ENCODE results near the gene ARAP1. TPM values are rescaled to one million over a fixed set of nuclear protein-coding genes. Genes with fewer than 3 reads are reported as not detected.
"Not testable (repeated sequence)": the region's sequence is repeated elsewhere in the genome, so short reads cannot be mapped to it uniquely, and the experiment has no call there.

ARAP1 gene
- total RNA-seq, 2 donors from 2014 or later: 95.2 to 109 TPM

- H3K9me3 ChIP-seq: no peaks in the 10 kb centered on the region
- no peak for DNase-seq (ENCODE audit: low spot score)
- H3K36me3 ChIP-seq: no peaks in the 10 kb centered on the region
- no peaks in the 10 kb centered on the region for H3K27me3 ChIP-seq (replicated peaks; ENCODE audit: insufficient read depth)
- WGBS: 58% methylated on average over 2 of the region's 2 CpGs
- no peak for TF ChIP-seq POLR2AphosphoS5 (IDR thresholded peaks at IDR 0.05)
- no peak for TF ChIP-seq CTCF (IDR thresholded peaks at IDR 0.05)
- no peaks in the 10 kb centered on the region for H3K4me1 ChIP-seq (replicated peaks)
- intact Hi-C loops (cut with DNase I): loop anchor here (1.0 kb wide), 1 partner anchor 68 kb away; no protein-coding TSS in a partner anchor
- H3K4me3 ChIP-seq: no peak overlapping the region
- H3K27ac ChIP-seq: peak overlapping the region; percentile 92 to 95
Measured at GRCh38 chr11:72793076-72793424, 40.8 kb upstream of the ARAP1 start.

- WGBS: 97% methylated on average over 3 of the region's 3 CpGs
- TF ChIP-seq POLR2AphosphoS5 (IDR thresholded peaks at IDR 0.05): no peak
- TF ChIP-seq POLR2A (IDR thresholded peaks at IDR 0.05): no peak
- no peak for TF ChIP-seq CTCF (IDR thresholded peaks at IDR 0.05)
- Histone ChIP-seq H3K36me3 (no peaks in the 10 kb centered on the region), H3K9me3 (no peaks in the 10 kb centered on the region), H3K27me3 (replicated peaks; ENCODE audit: insufficient read depth) (no peaks in the 10 kb centered on the region), H3K4me1 (replicated peaks) (no peaks in the 10 kb centered on the region), H3K4me3 (no peak overlapping the region), H3K27ac (peak overlapping the region in 1 of 2 donors; percentile 95)
- no peak for DNase-seq (ENCODE audit: low spot score)
- intact Hi-C loops (cut with DNase I): loop anchor here (1.0 kb wide), 1 partner anchor 67 kb away; no protein-coding TSS in a partner anchor
Measured at GRCh38 chr11:72792437-72793021, 40.3 kb upstream of the ARAP1 start.

- intact Hi-C loops (cut with DNase I); DNase-seq (ENCODE audit: low spot score); H3K9me3 ChIP-seq; H3K27me3 ChIP-seq (replicated peaks; ENCODE audit: insufficient read depth); H3K4me3 ChIP-seq; H3K4me1 ChIP-seq (replicated peaks); H3K36me3 ChIP-seq; H3K27ac ChIP-seq: not testable (repeated sequence)
- 81% methylated on average over 7 of the region's 7 CpGs for WGBS
Measured at GRCh38 chr11:72791228-72791627, 39.0 kb upstream of the ARAP1 start.

GRCh38 chr11:72789493-72790131 lies 37.4 kb upstream of the ARAP1 start:
- no peak overlapping the region for H3K27ac ChIP-seq

GRCh38 chr11:72788241-72788640 lies 36.0 kb upstream of the ARAP1 start:
- no peak for DNase-seq (ENCODE audit: low spot score)
- intact Hi-C loops (cut with DNase I): no loop called here
- Histone ChIP-seq H3K27ac (no peak overlapping the region), H3K4me3 (no peak overlapping the region), H3K4me1 (replicated peaks) (peaks cover 7% of the 10 kb centered on the region), H3K36me3 (no peaks in the 10 kb centered on the region), H3K9me3 (no peaks in the 10 kb centered on the region), H3K27me3 (replicated peaks; ENCODE audit: insufficient read depth) (no peaks in the 10 kb centered on the region)
- TF ChIP-seq POLR2AphosphoS5 (IDR thresholded peaks at IDR 0.05) (no peak), POLR2A (IDR thresholded peaks at IDR 0.05) (no peak), CTCF (IDR thresholded peaks at IDR 0.05) (no peak)
- 84% methylated on average over 7 of the region's 7 CpGs for WGBS

More at GRCh38 chr11:72789493-72790131, 37.4 kb upstream of the ARAP1 start:
- H3K4me3 ChIP-seq: no peak overlapping the region
- TF ChIP-seq POLR2A (IDR thresholded peaks at IDR 0.05) (no peak), CTCF (IDR thresholded peaks at IDR 0.05) (no peak), POLR2AphosphoS5 (IDR thresholded peaks at IDR 0.05) (no peak)
- 65% methylated on average over 10 of the region's 10 CpGs for WGBS
- no peaks in the 10 kb centered on the region for H3K36me3 ChIP-seq
- H3K27me3 ChIP-seq (replicated peaks; ENCODE audit: insufficient read depth): no peaks in the 10 kb centered on the region
- no peaks in the 10 kb centered on the region for H3K9me3 ChIP-seq
- intact Hi-C loops (cut with DNase I): no loop called here
- peaks cover 7% of the 10 kb centered on the region for H3K4me1 ChIP-seq (replicated peaks)
- DNase-seq (ENCODE audit: low spot score): no peak
